Measurements from ENCODE around the gene LDLRAD4.

Gene LDLRAD4

GRCh38 chr18:13206301-13206700 lies 12.3 kb upstream of the LDLRAD4 start:
- DNase-seq: no peak

DNA sequence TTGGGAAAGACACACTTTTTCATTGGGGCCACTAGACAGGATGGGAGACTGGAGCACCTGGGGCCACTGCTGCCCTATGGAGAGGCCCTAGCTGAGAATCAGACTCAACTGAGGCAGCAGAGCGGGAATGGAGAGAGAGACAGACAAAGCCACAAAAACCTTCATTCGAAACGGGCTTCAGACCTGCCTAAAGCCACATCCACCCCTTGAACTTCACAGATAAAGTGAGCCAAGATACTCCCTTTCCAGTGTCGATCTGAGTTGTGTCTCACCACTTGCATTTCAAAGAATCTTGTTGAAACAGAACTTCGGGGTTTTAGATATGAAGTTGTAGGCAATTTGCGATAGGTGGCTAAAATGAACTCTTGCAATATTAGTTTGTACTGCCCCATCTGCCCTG lies 11.3 kb upstream of the LDLRAD4 start:
- DNase-seq: no peak

GRCh38 chr18:13211534-13211933 lies 7.0 kb upstream of the LDLRAD4 start:
- no peak for DNase-seq

DNA sequence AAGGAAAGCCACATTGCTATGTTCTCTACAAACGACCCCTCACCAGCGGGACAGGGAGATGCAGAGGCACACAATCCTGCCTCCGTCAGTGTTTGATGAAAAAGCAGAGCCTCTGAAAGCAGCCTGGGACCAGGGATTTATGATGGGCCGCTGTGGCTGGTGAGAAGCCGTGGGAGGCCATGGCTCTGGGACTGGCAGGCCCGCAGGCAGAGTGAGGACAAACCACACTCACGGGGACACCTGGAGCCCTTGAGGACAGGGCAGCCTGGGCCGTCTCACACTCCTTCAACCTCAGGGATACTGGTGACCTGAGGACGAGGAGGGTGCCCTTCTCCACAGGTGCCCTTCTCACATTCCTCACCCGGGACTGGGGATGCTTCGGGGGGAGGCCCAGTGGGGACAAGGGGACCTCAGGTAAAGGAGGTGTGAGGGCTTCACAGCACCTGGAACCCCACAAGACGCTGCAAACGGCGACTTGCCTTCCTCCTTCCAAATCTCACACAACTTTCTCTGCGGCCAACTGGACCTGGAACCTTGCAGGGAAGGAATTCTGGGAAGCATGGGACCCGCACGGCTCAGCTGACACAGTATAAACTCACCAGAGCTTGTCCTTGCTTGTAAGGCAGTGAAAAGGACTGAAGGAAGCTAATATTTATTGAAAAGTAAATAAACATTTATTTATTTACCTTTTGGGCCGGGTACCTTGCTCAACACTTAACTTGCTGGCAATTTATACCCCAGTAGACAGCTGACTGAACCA lies 5.3 kb upstream of the LDLRAD4 start:
- no peak for DNase-seq

DNA sequence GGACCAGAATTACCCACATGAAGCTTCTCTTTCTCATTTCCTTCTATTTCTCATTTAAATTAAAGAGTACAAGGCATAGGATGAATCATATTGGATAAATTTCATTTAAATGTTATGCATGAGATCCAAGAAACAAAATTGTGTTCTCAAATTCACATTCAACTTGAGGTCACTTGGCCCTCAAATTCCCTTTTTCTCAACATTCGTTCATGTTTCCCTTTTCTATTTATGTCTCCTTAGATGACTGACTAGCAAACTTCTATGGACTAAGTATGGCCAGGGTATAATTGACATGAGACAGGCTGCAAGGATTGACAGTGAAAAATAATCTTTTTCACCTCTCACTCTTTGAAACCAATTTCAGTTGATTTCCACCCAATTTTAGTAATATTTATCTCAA lies 4.0 kb upstream of the LDLRAD4 start:
- DNase-seq: no peak

DNA sequence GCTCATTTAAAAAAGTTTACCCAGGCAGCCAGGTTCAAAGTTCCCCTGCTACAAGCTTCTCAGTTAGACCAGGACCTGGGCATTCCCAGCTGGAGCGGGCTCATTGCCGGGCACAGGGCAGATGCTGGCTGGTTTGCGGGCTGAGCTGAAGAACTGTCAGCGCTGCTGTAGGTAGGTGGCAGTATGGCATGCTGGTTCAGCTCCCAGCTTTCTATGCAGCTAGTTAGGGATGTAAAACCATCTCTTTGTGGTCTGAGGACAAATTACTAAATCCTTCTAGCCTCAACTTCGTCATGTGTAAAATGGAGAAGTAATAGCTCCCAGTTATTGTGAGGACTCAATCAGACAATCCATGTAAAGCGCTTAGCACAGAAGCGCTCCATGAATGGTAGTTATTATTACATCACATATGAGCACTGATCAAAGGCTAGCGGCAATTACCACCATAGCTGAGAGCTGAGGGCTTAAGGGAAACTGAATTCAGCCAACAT lies 2.4 kb upstream of the LDLRAD4 start:
- DNase-seq: peak; percentile 59

DNA sequence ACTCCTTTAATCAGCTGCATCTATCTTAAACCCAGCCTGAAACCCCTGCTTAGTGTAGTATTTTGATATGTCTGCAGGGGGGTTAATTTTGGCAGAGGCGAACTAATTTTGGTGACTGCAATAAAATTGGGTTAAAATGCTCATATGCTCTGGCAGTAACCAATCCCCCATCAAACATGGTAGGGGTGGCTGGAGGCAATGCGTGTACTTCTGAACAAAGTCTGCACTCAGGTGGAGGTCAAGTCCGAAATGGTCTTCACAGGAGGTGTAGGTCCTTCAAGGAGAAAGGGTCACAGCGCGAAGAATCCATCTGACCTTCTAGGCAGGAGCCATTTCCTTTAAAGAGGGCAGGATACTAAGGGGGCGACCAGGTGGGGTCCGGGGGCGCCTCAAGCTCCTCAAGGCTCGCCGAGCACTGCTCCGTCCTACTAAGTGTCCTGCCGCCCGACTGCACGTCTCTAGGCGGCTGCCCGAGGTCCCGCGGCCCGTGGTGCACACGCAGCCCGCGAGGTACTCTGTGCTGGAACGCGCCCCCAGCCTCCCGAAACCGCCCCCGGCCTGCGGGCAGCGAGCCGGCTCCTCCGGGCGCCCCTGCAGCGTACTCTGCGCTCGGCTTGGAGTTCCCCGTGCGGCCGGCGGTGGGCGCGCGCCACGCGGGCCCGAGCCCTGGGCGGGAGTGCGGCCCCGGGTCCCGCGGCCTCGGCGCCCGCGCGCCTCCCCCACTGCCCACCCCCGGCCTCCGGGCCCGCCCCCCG lies 1.7 kb upstream of the LDLRAD4 start:
- peak; percentile 55 for DNase-seq

- peak; percentile 51 for DNase-seq
Observed at GRCh38 chr18:13217466-13217961, 1.0 kb upstream of the LDLRAD4 start.

DNA sequence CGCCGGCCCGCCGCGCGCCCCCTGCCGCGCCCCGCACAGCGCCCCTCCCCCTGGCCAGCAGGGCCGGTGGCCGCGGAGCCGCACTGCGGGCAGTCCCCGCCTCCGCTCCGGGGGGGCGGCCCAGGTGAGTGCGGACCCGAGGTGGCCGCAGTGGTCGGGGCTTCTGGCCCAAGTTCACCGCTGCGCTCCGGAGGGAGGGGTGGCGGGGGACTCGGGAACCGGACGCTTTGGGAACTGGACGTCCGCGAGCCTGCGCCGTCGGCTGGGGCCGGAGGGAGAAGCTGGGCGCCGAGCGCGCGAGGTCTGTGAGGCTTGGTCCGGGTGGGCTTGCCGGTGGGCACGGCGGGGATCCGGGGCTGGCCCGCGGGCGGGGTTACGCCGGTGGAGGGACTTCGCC lies 591 bp upstream of the LDLRAD4 start:
- DNase-seq: peak; percentile 5

- no peak for DNase-seq
Observed at GRCh38 chr18:13218997-13219396, 437 bp downstream of the LDLRAD4 start.

DNA sequence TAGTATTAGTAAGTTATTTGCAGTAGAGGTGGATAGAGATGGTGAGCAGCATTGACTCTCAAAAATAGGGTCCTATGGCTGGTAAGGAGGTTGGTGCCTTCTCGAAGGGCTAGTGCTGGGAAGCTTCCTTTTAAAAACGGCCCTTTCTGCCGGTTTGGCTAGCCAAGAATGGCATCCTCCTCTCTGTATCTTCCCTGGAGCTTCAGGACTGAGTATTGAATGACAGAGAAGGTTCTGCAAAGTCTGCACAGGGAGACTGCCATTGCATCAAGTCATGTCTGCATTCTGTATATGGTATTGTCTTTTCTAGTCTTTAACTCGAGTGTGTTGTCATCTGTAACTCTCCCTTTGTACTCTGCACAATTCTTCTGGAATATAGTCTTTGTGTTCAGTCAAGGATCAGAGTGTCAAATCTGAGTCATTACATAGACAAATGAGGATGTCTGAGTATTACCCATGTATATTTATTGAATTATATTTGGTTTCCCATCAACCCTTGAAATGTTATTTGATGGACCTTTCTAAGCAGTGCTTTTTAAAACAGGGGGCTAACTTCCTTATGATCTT lies 1.1 kb downstream of the LDLRAD4 start:
- no peak for DNase-seq

DNA sequence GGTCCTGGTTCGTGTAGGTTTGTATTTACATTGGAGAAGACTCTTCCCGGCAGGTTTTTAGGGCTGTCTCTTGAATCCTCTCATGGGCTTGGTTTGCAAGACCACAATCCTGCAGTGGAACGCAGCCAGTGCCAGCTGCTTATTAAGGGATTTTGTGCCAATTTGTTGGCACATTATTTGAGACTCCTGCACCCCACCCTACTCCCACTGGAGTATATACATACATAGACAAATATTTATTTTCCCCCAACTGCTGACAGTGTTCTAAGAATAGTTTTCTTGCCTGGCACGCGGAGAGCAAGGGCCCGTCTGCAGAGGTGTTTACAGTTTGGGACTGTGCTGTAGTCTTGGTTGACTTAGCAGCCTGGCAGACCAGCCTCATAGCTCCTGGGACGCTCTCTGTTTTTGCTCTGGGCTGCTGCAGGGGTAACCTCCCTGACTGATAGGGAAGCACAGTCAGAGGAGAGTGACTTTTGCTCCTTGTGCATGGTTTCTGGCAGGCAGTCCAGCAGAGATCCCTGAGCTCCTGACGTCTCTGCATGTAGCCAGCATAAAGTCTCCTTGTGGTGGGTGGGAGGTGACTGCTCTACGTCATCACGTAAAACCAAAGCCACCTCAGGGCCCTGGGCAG lies 1.9 kb downstream of the LDLRAD4 start:
- DNase-seq: no peak

GRCh38 chr18:13221869-13222855 lies 3.6 kb downstream of the LDLRAD4 start:
- no peak for DNase-seq

DNA sequence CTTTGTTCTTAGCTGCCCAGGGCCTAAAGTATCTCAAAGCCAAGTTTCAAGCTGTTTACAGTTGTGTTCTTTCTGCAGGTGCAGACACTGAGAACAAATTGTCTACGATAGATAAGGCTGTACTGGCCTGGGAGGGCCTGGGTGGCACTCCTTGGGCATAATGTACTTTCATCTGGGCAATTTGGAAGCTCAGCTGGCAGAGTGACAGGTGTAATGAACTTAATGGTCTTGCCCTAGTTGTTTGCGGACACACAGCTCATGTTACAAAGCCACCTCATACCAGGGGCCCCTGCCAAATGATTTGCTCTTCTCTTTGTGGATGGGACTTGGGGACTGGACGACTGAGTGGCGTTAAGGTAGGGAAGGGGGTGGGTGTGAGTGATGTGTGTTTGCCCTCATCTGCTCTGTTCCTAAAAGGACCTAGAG lies 4.3 kb downstream of the LDLRAD4 start:
- no peak for DNase-seq

DNA sequence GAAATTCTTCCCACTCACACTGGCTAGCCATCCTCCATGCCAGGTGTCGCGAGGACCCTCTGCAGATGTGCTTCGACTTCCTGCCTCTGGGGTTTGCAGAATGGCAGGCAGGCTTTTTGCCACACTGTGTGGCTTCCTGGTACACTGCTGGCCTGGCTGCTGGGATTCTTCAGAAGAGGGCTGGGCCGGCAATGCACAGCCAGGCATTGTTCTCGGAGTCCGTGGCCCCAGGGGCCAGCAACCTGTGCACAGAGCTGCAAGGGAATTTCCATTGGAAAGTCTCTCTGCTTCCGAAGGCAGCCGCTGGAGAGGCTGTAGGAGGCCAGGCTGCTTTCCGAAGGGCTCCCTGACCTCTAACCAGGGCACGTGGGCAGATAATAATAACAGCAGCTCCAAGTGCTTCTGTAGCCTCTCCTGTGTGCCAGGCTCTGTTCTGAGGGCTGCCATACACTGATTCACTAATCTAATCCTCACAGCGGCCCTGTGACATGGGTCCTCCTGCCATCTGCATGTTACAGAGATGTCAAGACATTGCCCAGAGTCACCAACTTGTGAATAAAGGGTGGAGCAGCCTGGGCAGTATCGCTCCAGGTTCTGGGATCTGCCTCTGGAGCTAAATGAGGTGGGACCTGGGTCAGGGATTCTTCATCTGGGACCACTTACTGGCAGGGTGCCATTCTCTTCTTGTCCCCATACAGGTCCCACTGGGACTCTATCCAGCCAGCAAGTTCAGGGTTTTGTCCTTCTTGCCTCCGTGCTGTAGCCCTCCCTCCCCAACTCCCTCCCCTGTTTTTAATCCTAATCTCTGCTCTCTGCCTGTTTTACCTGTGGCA lies 5.0 kb downstream of the LDLRAD4 start:
- DNase-seq: no peak

- DNase-seq: no peak
Observed at GRCh38 chr18:13225261-13225660, 6.7 kb downstream of the LDLRAD4 start.

GRCh38 chr18:13226533-13227144 lies 8.1 kb downstream of the LDLRAD4 start:
- no peak for DNase-seq

DNA sequence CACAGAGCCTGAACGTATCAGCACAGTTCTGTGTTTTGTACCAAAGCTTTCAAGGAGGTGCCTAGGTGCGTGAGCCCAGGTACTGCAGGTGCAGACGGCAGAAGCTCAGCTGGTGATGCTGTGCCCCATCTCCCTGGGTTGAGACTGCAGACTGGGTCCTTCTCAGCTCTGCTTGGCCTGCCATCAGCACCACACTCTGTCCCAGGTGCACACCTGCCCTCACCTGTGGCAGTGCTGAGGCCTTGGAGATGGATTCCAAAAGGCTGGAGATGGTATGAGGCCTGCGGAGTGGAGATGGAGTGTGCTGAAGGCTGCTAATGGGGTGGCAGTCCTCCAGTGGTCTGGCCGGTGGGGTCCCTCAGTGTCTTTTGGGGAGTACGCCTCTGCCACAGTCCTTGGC lies 9.3 kb downstream of the LDLRAD4 start:
- no peak for DNase-seq

- no peak for DNase-seq
Observed at GRCh38 chr18:13229001-13229671, 10.6 kb downstream of the LDLRAD4 start.

GRCh38 chr18:13231151-13231550 lies 12.6 kb downstream of the LDLRAD4 start:
- DNase-seq: no peak
